A549 (cell line): ENCODE results near the gene MAPRE3. TPM values are rescaled to one million over a fixed set of nuclear protein-coding genes. Genes with fewer than 3 reads are reported as not detected.
A peak's percentile ranks its signal among the peaks of the same experiment; 100 is the strongest.
"Not testable (repeated sequence)": the region's sequence is repeated elsewhere in the genome, so short reads cannot be mapped to it uniquely, and the experiment has no call there.

Experiments
- ATAC-seq, 2 experiments: fragments of 200-7000 bp in 1 of 2; fragments of >200 bp in 1 of 2; cut with Nextera tagmentation in 1 of 2; cut with Tn5 transposase in 1 of 2; 3 replicates each; pipeline versions ENCODE4 v1.8.0 to v1.9.1; 2018 to 2020; ENCODE audit warnings: mild to moderate bottlenecking in 1 of 2, moderate library complexity in 1 of 2
- CTCF ChIA-PET: fragments of 300-600 bp; sonication (Branson Sonifier 250); formaldehyde crosslinking; extraction: SDS; loops from one replicate; lab custom pipeline; 2021; ENCODE audit warnings: antibody characterized with exemption, inconsistent platforms; lab: Yijun Ruan, JAX
- POLR2A ChIA-PET: fragments of 350-600 bp; formaldehyde crosslinking; extraction: SDS; loops from one replicate; lab custom pipeline; 2021; ENCODE audit warnings: antibody characterized with exemption, inconsistent platforms; lab: Yijun Ruan, JAX
- DNase-seq, 2 experiments: peaks; one replicate each; pipeline versions ENCODE4 v3.0.0 to v3.0.0-alpha.2; 2011 to 2016; ENCODE audit warnings: low read depth in 1 of 2, low spot score in 1 of 2
- FAIRE-seq: peaks from 2 replicates; lab custom pipeline; 2011; peaks lifted over from hg19 to GRCh38; lab: Jason Lieb, UNC
- H3K27ac ChIP-seq, 2 experiments: fragments of >200 bp; sonication (Bioruptor Twin); formaldehyde crosslinking; 3 replicates each; pipeline ENCODE4 v1.5.1; 2016 to 2017
- H3K4me1 ChIP-seq: fragments of >200 bp; sonication (Bioruptor Twin); formaldehyde crosslinking; 3 replicates; pipeline ENCODE4 v1.6.1; 2016
- H3K4me2 ChIP-seq: fragments of >200 bp; sonication (Bioruptor Twin); formaldehyde crosslinking; 3 replicates; pipeline ENCODE4 v1.6.1; 2016
- H3K4me3 ChIP-seq: fragments of >200 bp; sonication (Bioruptor Twin); formaldehyde crosslinking; 3 replicates; pipeline ENCODE4 v1.5.1; 2016
- H3K9me3 ChIP-seq: fragments of >200 bp; sonication (Bioruptor Twin); formaldehyde crosslinking; 3 replicates; pipeline ENCODE4 v1.6.1; 2016
- CBX8 ChIP-seq: fragments of 200-600 bp; sonication (generic); IDR thresholded peaks from 2 replicates; pipeline ENCODE4 v1.6.1; 2016
- CEBPB ChIP-seq, 2 experiments: fragments of >200 bp in 1 of 2; sonication (Bioruptor Twin) in 1 of 2; formaldehyde crosslinking in 1 of 2; IDR thresholded peaks; 2 replicates each; pipeline ENCODE4 v1.6.1; 2012 to 2016
- CHD4 ChIP-seq: fragments of 200-600 bp; sonication (generic); IDR thresholded peaks from 2 replicates; pipeline ENCODE4 v1.6.1; 2016; ENCODE audit warnings: antibody characterized with exemption, mild to moderate bottlenecking, borderline replicate concordance
- EP300 ChIP-seq, 2 experiments: fragments of >200 bp; sonication (Bioruptor Twin); formaldehyde crosslinking; IDR thresholded peaks; 2 replicates in 1 of 2; 3 replicates in 1 of 2; pipeline ENCODE4 v1.6.1; 2016 to 2017
- HDAC2 ChIP-seq: fragments of 200-600 bp; sonication (generic); IDR thresholded peaks from 2 replicates; pipeline ENCODE4 v1.6.1; 2016
- HOXA7 ChIP-seq: fragments of 250-450 bp; sonication (Bioruptor Pico); IDR thresholded peaks from 2 replicates; pipeline ENCODE4 v1.5.0; 2020; ENCODE audit warnings: mild to moderate bottlenecking, moderate library complexity
- JUN ChIP-seq, 2 experiments: fragments of >200 bp; sonication (Bioruptor Twin); formaldehyde crosslinking; IDR thresholded peaks; 2 replicates in 1 of 2; 3 replicates in 1 of 2; pipeline ENCODE4 v1.6.1; 2016 to 2017
- KDM5A ChIP-seq: fragments of 200-600 bp; sonication (generic); IDR thresholded peaks from 2 replicates; pipeline ENCODE4 v1.6.1; 2016; ENCODE audit warnings: antibody characterized with exemption, mild to moderate bottlenecking
- MAZ ChIP-seq: fragments of 150-350 bp; IDR thresholded peaks from 2 replicates; pipeline ENCODE4 v1.6.1; 2014; ENCODE audit warnings: antibody characterized with exemption, low read depth, low read length, borderline replicate concordance
- POLR2AphosphoS2 ChIP-seq: conservative IDR thresholded peaks from 2 replicates; pipeline ENCODE4 v1.6.1; 2012; ENCODE audit warnings: low read length, improper control_type of control experiment, inconsistent platforms
- RCOR1 ChIP-seq: fragments of 150-350 bp; IDR thresholded peaks from 2 replicates; pipeline ENCODE4 v1.6.1; 2014; ENCODE audit warnings: antibody characterized with exemption, low read length, low read depth
- TP53 ChIP-seq: fragments of 250-450 bp; sonication (Bioruptor Pico); IDR thresholded peaks from 2 replicates; pipeline ENCODE4 v1.5.0; 2021; ENCODE audit warnings: mild to moderate bottlenecking, moderate library complexity
- ZNF302 ChIP-seq: fragments of 250-450 bp; sonication (Bioruptor Pico); IDR thresholded peaks from 2 replicates; pipeline ENCODE4 v1.9.0; 2021; ENCODE audit warnings: inconsistent platforms, mild to moderate bottlenecking, moderate library complexity
- WGBS: methylation state at CpG from one replicate; pipeline ENCODE4 v1.1.6; 2017; ENCODE audit errors: missing lambda C conversion rate; 5-methylcytosine and 5-hydroxymethylcytosine counted together
- polyA plus RNA-seq, 4 experiments: library from polyadenylated mRNA; depleted of rRNA in 3 of 4; stranded (reverse); fragments of >200 nt; fragmentation: RNase III in 1 of 4; extraction: RNeasy Plus Mini Kit Qiagen cat#74134 plus additional on column Dnase treatment in 1 of 4; gene quantifications; 2 replicates in 3 of 4; 3 replicates in 1 of 4; pipeline ENCODE4 v1.2.3, GENCODE V29; 2011 to 2017
- TF ChIP-seq, protein P1 (sequence below): fragments of 200-600 bp; sonication (generic); IDR thresholded peaks from 2 replicates; pipeline ENCODE4 v1.6.1; 2016; ENCODE audit warnings: antibody characterized with exemption, mild to moderate bottlenecking, moderate library complexity
- TF ChIP-seq, protein P2 (sequence below): fragments of 250-450 bp; sonication (Bioruptor Pico); IDR thresholded peaks from 2 replicates; pipeline ENCODE4 v1.5.0; 2020; ENCODE audit warnings: low read depth, mild to moderate bottlenecking, moderate library complexity

The MAPRE3 gene
- polyA plus RNA-seq, 2 of the 4 experiments (the other 2 are of a cell fraction) = 12.1 to 21.5 TPM

DNA sequence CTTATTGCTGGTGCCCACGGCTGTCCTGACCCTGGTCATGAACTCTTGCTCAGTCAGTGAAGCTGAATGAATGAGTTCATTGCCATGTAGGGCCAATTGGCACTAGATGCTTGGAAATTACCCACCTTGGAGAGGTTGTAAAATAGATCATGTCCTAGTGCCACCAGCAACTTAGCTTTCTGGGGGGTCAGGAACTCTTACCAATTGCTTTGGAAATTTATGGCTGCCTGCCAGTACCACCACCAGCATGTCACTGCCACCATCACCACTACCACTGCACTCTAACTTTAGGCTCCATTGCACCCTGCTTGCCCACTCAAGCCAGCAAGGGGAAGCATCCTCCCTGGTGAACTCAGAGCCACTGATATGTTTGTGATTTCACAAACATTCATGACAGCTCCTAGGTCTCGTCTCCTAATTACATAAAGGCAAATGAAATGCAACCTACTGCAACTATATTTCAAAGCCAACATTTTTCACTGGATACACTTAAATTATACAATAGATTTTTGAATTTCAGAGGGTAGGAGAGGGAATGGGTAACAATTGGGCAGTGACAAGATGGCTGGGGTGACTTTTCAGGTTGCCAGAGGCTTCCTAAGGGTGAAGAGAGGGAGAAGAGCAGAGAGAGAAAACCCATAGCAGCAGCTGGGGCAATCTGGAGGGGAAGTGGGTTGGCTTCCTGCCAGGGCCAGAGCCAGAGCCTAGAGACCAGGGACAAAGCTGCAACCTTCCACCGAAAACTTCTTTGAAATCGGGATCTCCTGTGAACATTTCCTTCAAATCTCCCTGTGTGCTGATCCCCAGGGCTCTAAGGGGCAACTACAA is 104.5 kb downstream of the MAPRE3 start (continued):
- no peak for TF ChIP-seq POLR2AphosphoS2
- TF ChIP-seq CBX8 = no peak

DNA sequence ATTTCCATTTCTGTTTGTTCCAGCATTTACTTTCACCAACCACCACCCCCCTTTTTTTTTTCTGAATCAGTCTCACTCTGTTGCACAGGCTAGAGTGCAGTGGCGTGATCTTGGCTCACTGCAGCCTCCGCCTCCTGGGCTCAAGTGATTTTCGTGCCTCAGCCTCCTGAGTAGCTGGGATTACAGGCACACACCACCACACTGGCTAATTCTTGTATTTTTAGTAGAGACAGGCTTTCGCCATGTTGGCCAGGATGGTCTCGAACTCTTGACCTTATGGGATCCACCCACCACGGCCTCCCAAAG is 105.1 kb downstream of the MAPRE3 start:
- H3K4me2 ChIP-seq, POLR2A ChIA-PET, ATAC-seq, FAIRE-seq, DNase-seq, H3K27ac ChIP-seq, H3K4me3 ChIP-seq, H3K4me1 ChIP-seq, H3K9me3 ChIP-seq: not testable (repeated sequence)
- WGBS = 82% methylated on average over 6 of the region's 6 CpGs
- CTCF ChIA-PET = interaction anchor here (13.3 to 18.7 kb wide), 2 partner anchors 8 to 20 kb away, joined by 143 to 253 read pairs; partner anchors contain the start of genes AGBL5, EMILIN1 and KHK

DNA sequence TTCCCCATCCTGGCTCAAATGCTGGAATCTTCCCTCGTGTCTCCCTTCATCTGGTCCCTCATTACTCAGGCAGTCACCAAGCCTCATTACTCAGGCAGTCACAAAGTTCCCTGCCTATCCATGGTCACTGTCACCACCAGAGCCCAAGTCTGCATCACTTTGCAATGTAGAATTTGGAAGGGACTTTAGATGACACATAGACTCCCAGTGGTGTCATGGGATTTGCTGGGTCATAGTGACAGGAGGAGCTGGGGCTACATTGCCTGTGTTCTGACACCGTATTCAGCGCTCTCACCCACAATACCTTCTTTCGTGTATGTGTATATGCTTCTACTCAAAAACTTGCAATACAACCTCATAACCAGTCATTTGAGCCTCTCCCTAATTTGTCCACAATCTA is 105.9 kb downstream of the MAPRE3 start:
- POLR2A ChIA-PET = no interaction called here
- no peaks in the 10 kb centered on the region for H3K9me3 ChIP-seq
- peaks cover 7% of the 10 kb centered on the region for H3K4me1 ChIP-seq
- no peak overlapping the region for H3K4me2 ChIP-seq
- no peak overlapping the region for H3K4me3 ChIP-seq
- H3K27ac ChIP-seq = no peak overlapping the region
- ATAC-seq (no peak), FAIRE-seq (no peak), DNase-seq (peak in 1 of 2 experiments; percentile 30)
- WGBS = 80% methylated on average over 4 of the region's 4 CpGs
- TF ChIP-seq HOXA7 (CRISPR knock-in tag) (no peak), CHD4 (no peak), KDM5A (no peak), EP300 (IDR thresholded peaks at IDR 0.05) (no peak), CEBPB (IDR thresholded peaks at IDR 0.05) (no peak), TP53 (CRISPR knock-in tag) (no peak), RCOR1 (no peak), ZNF302 (CRISPR knock-in tag) (no peak), JUN (IDR thresholded peaks at IDR 0.05) (no peak), MAZ (no peak), HDAC2 (no peak)
- TF ChIP-seq, protein P1, sequence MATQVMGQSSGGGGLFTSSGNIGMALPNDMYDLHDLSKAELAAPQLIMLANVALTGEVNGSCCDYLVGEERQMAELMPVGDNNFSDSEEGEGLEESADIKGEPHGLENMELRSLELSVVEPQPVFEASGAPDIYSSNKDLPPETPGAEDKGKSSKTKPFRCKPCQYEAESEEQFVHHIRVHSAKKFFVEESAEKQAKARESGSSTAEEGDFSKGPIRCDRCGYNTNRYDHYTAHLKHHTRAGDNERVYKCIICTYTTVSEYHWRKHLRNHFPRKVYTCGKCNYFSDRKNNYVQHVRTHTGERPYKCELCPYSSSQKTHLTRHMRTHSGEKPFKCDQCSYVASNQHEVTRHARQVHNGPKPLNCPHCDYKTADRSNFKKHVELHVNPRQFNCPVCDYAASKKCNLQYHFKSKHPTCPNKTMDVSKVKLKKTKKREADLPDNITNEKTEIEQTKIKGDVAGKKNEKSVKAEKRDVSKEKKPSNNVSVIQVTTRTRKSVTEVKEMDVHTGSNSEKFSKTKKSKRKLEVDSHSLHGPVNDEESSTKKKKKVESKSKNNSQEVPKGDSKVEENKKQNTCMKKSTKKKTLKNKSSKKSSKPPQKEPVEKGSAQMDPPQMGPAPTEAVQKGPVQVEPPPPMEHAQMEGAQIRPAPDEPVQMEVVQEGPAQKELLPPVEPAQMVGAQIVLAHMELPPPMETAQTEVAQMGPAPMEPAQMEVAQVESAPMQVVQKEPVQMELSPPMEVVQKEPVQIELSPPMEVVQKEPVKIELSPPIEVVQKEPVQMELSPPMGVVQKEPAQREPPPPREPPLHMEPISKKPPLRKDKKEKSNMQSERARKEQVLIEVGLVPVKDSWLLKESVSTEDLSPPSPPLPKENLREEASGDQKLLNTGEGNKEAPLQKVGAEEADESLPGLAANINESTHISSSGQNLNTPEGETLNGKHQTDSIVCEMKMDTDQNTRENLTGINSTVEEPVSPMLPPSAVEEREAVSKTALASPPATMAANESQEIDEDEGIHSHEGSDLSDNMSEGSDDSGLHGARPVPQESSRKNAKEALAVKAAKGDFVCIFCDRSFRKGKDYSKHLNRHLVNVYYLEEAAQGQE = no peak
- TF ChIP-seq, protein P2, sequence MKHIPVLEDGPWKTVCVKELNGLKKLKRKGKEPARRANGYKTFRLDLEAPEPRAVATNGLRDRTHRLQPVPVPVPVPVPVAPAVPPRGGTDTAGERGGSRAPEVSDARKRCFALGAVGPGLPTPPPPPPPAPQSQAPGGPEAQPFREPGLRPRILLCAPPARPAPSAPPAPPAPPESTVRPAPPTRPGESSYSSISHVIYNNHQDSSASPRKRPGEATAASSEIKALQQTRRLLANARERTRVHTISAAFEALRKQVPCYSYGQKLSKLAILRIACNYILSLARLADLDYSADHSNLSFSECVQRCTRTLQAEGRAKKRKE (CRISPR knock-in tag) = no peak
- CTCF ChIA-PET = interaction anchor here (1.2 to 1.5 kb wide), 4 partner anchors 9 to 22 kb away, joined by 3 to 9 read pairs (median 6); partner anchors contain the start of gene KHK

Other genes with a start within 250 kb of the MAPRE3 start
- gene SLC35F6, start 206.4 kb upstream of the MAPRE3 start, polyA plus RNA-seq (2011; rRNA removed) = 41.3 and 55.7 TPM in 2 replicates
- 40.1 to 47.6 TPM (median 46.9 TPM) in 3 replicates for gene SLC35F6, start 206.4 kb upstream of the MAPRE3 start, polyA plus RNA-seq (2017; fragmentation: RNase III; extraction: RNeasy Plus Mini Kit Qiagen cat#74134 plus additional on column Dnase treatment)
- 44.1 and 46.0 TPM in 2 replicates for gene CENPA, start 184.6 kb upstream of the MAPRE3 start, polyA plus RNA-seq (2011; rRNA removed)
- 41.6 to 45.7 TPM (median 43.7 TPM) in 3 replicates for gene CENPA, start 184.6 kb upstream of the MAPRE3 start, polyA plus RNA-seq (2017; fragmentation: RNase III; extraction: RNeasy Plus Mini Kit Qiagen cat#74134 plus additional on column Dnase treatment)
- gene DPYSL5, start 122.5 kb upstream of the MAPRE3 start, polyA plus RNA-seq (2011; rRNA removed) = 2.4 and 2.5 TPM in 2 replicates
- gene DPYSL5, start 122.5 kb upstream of the MAPRE3 start, polyA plus RNA-seq (2017; fragmentation: RNase III; extraction: RNeasy Plus Mini Kit Qiagen cat#74134 plus additional on column Dnase treatment) = 6.8 to 8.3 TPM (median 8.2 TPM) in 3 replicates
- gene TMEM214, start 62.3 kb downstream of the MAPRE3 start, polyA plus RNA-seq (2011; rRNA removed) = 74.9 and 106 TPM in 2 replicates
- gene TMEM214, start 62.3 kb downstream of the MAPRE3 start, polyA plus RNA-seq (2017; fragmentation: RNase III; extraction: RNeasy Plus Mini Kit Qiagen cat#74134 plus additional on column Dnase treatment) = 48.1 to 57.0 TPM (median 54.3 TPM) in 3 replicates
- gene AGBL5, start 81.0 kb downstream of the MAPRE3 start, polyA plus RNA-seq (2011; rRNA removed) = 48.3 and 52.7 TPM in 2 replicates
- 25.5 to 28.3 TPM (median 26.1 TPM) in 3 replicates for gene AGBL5, start 81.0 kb downstream of the MAPRE3 start, polyA plus RNA-seq (2017; fragmentation: RNase III; extraction: RNeasy Plus Mini Kit Qiagen cat#74134 plus additional on column Dnase treatment)
- gene OST4, start 101.0 kb downstream of the MAPRE3 start, polyA plus RNA-seq (2011; rRNA removed) = 392 and 408 TPM in 2 replicates
- 809 to 921 TPM (median 880 TPM) in 3 replicates for gene OST4, start 101.0 kb downstream of the MAPRE3 start, polyA plus RNA-seq (2017; fragmentation: RNase III; extraction: RNeasy Plus Mini Kit Qiagen cat#74134 plus additional on column Dnase treatment)
- 0.13 TPM in 2 replicates for gene EMILIN1, start 108.0 kb downstream of the MAPRE3 start, polyA plus RNA-seq (2011; rRNA removed)
- 0.46 to 0.51 TPM (median 0.49 TPM) in 3 replicates for gene EMILIN1, start 108.0 kb downstream of the MAPRE3 start, polyA plus RNA-seq (2017; fragmentation: RNase III; extraction: RNeasy Plus Mini Kit Qiagen cat#74134 plus additional on column Dnase treatment)
- gene KHK, start 116.1 kb downstream of the MAPRE3 start, polyA plus RNA-seq (2011; rRNA removed) = 4.2 and 4.4 TPM in 2 replicates
- gene KHK, start 116.1 kb downstream of the MAPRE3 start, polyA plus RNA-seq (2017; fragmentation: RNase III; extraction: RNeasy Plus Mini Kit Qiagen cat#74134 plus additional on column Dnase treatment) = 7.6 to 8.5 TPM (median 8.3 TPM) in 3 replicates
- 5.8 and 6.6 TPM in 2 replicates for gene CGREF1, start 148.5 kb downstream of the MAPRE3 start, polyA plus RNA-seq (2011; rRNA removed)
- gene CGREF1, start 148.5 kb downstream of the MAPRE3 start, polyA plus RNA-seq (2017; fragmentation: RNase III; extraction: RNeasy Plus Mini Kit Qiagen cat#74134 plus additional on column Dnase treatment) = 4.5 to 5.4 TPM (median 5.1 TPM) in 3 replicates
- 1.9 and 2.4 TPM in 2 replicates for gene ABHD1, start 153.2 kb downstream of the MAPRE3 start, polyA plus RNA-seq (2011; rRNA removed)
- 0.96 to 1.0 TPM (median 1.0 TPM) in 3 replicates for gene ABHD1, start 153.2 kb downstream of the MAPRE3 start, polyA plus RNA-seq (2017; fragmentation: RNase III; extraction: RNeasy Plus Mini Kit Qiagen cat#74134 plus additional on column Dnase treatment)
- gene PREB, start 164.0 kb downstream of the MAPRE3 start, polyA plus RNA-seq (2011; rRNA removed) = 79.9 and 139 TPM in 2 replicates
- 52.3 to 58.2 TPM (median 54.6 TPM) in 3 replicates for gene PREB, start 164.0 kb downstream of the MAPRE3 start, polyA plus RNA-seq (2017; fragmentation: RNase III; extraction: RNeasy Plus Mini Kit Qiagen cat#74134 plus additional on column Dnase treatment)
- not detected in 2 replicates for gene PRR30, start 168.8 kb downstream of the MAPRE3 start, polyA plus RNA-seq (2011; rRNA removed)
- gene PRR30, start 168.8 kb downstream of the MAPRE3 start, polyA plus RNA-seq (2017; fragmentation: RNase III; extraction: RNeasy Plus Mini Kit Qiagen cat#74134 plus additional on column Dnase treatment) = not detected in 3 replicates
- not detected in 2 replicates for gene TCF23, start 178.4 kb downstream of the MAPRE3 start, polyA plus RNA-seq (2011; rRNA removed)
- gene TCF23, start 178.4 kb downstream of the MAPRE3 start, polyA plus RNA-seq (2017; fragmentation: RNase III; extraction: RNeasy Plus Mini Kit Qiagen cat#74134 plus additional on column Dnase treatment) = not detected in 3 replicates
- gene ATRAID, start 241.4 kb downstream of the MAPRE3 start, polyA plus RNA-seq (2011; rRNA removed) = 346 and 429 TPM in 2 replicates
- 166 to 176 TPM (median 172 TPM) in 3 replicates for gene ATRAID, start 241.4 kb downstream of the MAPRE3 start, polyA plus RNA-seq (2017; fragmentation: RNase III; extraction: RNeasy Plus Mini Kit Qiagen cat#74134 plus additional on column Dnase treatment)
- gene SLC5A6, start 241.6 kb downstream of the MAPRE3 start, polyA plus RNA-seq (2011; rRNA removed) = 86.7 and 104 TPM in 2 replicates
- gene SLC5A6, start 241.6 kb downstream of the MAPRE3 start, polyA plus RNA-seq (2017; fragmentation: RNase III; extraction: RNeasy Plus Mini Kit Qiagen cat#74134 plus additional on column Dnase treatment) = 77.2 to 86.6 TPM (median 82.7 TPM) in 3 replicates
- gene CAD, start 246.7 kb downstream of the MAPRE3 start, polyA plus RNA-seq (2011; rRNA removed) = 50.5 and 61.8 TPM in 2 replicates
- 69.3 to 71.2 TPM (median 70.2 TPM) in 3 replicates for gene CAD, start 246.7 kb downstream of the MAPRE3 start, polyA plus RNA-seq (2017; fragmentation: RNase III; extraction: RNeasy Plus Mini Kit Qiagen cat#74134 plus additional on column Dnase treatment)